HG03135 (cell line): ENCODE data around the gene GYPE.
"Not testable (repeated sequence)": the region's sequence is repeated elsewhere in the genome, so short reads cannot be mapped to it uniquely, and the experiment has no call there.

Experiments used
- ATAC-seq: cut with Tn5 transposase; IDR thresholded peaks from one replicate; pipeline ENCODE4 v1.9.1; 2021; ENCODE audit warnings: mild to moderate bottlenecking, moderate library complexity; ENCODE audit not compliant: unreplicated experiment

The GYPE gene

DNA sequence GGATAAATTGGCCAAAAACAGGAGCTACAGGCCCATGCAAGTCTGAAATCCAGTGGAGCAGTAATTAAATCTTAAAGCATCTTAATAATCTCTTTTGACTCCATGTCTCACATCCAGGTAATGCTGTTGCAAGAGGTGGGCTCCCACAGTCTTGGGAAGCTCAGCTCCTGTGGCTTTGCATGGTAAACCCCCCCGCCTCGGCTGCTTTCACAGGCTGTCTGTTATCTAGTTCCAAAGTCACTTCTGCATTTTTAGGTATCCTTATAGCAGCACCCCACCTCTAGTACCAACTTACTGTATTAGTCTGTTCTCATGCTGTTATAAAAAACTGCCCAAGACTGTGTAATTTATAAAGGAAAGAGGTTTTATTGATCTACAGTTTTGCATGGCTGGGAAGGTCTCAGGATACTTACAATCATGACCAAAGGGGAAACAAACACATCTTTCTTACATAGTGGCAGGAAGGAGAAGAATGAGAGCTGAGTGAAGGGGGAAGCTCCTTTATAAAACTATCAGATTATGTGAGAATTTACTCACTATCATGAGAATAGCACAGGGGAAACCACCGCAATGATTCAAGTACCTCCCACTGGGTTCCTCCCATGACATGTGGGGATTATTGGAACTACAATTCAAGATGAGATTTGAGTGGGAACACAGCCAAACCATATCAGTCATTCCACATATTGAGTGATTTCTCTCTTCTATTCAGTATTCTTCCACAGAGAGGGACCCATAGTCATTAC lies 34.7 kb downstream of the GYPE start:
- ATAC-seq: not testable (repeated sequence)

GRCh38 chr4:143869925-143870324 lies 35.4 kb downstream of the GYPE start:
- ATAC-seq: not testable (repeated sequence)

GRCh38 chr4:143862716-143863115 lies 42.6 kb downstream of the GYPE start:
- not testable (repeated sequence) for ATAC-seq

- ATAC-seq: no peak
These were observed 46.9 kb downstream of the GYPE start for GRCh38 chr4:143858456-143858855.

DNA sequence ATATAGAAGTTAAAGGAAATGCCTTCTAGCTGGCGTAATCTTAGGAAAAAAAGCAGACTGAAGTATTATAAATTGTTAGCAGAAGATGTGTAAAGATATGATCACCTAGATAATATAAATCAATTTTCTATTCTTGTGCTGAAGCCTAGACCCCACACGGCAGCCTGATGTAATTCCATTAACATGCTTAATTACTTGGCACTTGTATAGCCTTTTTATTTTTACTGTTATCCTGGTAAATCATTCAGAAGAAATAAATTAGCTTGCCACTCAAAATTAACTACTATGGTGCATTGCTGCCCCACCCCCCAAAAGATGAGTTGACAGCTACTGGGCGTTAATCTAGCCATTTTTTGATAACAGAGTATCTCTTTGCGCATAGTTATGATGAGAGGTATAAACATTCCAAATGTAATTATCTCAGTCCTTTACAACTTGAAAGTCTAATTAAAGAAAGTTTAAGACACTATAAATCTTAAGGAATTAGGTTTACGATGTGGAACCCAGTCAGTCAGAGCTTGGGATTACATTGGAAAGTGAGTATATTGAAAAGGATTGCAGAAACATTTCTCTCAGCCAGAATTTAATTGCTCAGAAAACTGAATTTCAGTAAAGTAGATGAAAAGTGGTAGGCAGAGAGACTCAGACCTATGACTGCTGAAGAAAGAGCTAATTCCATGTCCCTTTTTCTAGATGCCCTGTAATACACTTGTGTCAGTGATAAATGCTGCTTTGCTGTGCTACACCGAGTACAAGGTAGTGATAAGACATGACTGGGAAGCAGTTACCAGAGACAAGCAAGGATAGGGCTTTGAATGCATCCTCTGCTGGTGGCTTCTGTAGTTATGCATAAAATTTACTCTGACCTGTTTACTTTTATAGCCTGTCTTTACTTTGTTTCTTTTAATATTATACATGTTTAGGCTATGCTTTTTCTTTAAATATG lies 47.7 kb downstream of the GYPE start:
- ATAC-seq: not testable (repeated sequence)

DNA sequence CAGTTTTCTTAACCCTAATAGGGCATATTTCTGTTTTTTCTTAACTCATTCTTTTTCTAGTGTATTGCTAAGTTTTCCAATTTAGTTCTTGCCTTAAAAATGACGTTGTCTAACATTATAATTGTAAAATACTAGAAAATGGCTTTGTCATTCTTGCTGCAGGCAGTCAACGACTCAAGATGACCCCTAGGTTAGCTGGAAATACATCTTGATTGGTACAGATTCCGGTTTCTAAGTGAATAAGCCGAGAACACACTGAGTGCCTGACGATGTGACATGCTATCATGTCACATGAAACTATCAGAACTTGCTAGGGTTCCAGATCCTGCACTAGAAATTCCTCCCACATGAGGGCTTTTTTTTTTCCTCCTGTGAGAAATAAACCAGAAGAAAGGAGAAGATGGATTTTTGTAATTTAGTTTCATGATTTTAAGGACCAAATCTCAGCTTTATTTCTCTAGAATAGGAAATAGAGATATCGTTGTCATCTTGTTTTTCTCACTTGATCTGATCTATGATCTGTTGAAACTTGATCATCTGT lies 49.3 kb downstream of the GYPE start:
- ATAC-seq: not testable (repeated sequence)

- not testable (repeated sequence) for ATAC-seq
These were observed 50.7 kb downstream of the GYPE start for GRCh38 chr4:143854645-143855044.

- ATAC-seq: not testable (repeated sequence)
These were observed 56.1 kb downstream of the GYPE start for GRCh38 chr4:143849296-143849695.

- ATAC-seq: not testable (repeated sequence)
These were observed 61.9 kb downstream of the GYPE start for GRCh38 chr4:143843506-143843832.

DNA sequence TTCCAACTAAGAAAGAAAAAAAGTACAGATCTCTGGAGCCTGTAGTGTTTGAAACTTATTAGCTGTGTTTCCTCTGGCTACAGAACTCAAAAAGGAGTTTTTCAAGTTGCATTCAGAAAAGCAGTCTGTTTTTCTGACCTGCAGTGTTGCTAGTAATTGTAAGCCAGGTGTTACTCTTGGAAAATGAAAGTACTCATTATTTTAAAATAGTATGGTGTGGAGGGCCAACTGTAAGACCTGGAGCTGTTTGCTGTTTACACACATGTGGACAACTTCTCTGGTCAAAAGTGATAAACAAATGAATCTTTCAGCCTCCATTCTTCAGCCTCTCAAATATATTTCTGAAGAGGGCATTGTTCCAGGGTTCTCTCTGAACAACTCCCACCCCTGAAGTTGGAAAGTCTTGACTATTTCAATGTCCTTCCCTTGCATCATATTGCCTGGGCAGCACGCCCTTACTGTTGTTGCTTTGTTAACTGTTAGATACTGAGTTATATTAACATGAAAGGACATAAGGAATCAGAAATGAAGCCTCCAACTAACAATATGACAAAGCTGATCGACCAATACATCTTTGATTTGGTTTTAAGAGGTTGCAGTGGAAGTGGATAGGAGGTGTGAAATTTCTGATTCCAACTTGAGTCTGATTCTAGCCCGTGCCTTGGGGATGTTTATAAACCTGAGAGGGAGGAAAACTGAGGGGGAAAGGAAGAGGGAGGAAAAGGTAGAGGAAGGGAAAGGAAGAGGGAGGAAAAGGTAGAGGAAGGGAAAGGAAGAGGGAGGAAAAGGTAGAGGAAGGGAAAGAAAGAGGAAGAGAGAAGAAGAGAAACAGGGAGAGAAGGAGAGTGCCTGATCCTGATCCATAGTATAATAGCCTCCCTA lies 62.5 kb downstream of the GYPE start:
- ATAC-seq: not testable (repeated sequence)

- not testable (repeated sequence) for ATAC-seq
These were observed 65.9 kb downstream of the GYPE start for GRCh38 chr4:143839413-143839812.

- not testable (repeated sequence) for ATAC-seq
These were observed 71.2 kb downstream of the GYPE start for GRCh38 chr4:143834196-143834595.

DNA sequence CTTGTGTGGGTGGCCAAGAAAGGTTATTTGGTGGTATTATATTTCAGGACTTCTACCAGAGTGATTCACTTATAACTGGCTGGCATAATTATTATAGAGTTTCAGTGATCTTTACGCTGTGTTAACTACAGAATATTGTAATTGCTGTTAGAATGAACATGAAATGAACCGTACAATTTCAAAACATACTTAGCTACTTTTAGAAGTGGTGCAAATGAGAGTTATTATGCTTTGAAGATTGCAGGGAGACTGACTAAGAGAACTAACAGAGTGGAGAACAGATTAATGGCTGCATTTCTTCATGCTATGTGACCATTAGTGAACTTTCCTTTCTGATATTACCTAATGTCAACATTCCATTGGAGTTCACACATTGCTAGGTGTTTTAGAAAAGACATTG lies 71.7 kb downstream of the GYPE start:
- not testable (repeated sequence) for ATAC-seq

DNA sequence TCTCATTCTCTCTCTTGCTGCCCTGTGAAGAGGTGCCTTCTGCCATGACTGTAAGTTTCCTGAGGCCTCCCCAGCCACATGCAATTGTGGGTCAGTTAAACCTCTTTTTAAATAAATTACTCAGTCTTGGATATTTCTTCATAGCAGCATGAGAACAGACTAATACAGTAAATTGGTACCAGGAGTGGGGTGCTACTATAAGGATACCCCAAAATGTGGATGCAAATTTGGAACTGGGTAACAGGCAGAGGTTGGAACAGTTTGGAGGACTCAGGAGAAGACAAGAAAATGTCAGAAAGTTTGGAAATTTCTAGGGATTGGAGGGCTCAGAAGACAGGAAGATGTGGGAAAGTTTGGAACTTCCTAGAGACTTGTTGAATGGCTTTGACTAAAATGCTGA lies 74.8 kb downstream of the GYPE start:
- not testable (repeated sequence) for ATAC-seq

GRCh38 chr4:143829239-143829620 lies 76.1 kb downstream of the GYPE start:
- ATAC-seq: not testable (repeated sequence)
